H1 (cell line): ENCODE results near the gene UCHL1. TPM values are rescaled to one million over a fixed set of nuclear protein-coding genes. Genes with fewer than 3 reads are reported as not detected.

Source experiments
- CTCF ChIA-PET: fragments of 300-600 bp; sonication (Branson Sonifier 250); formaldehyde crosslinking; loops from one replicate; lab custom pipeline; 2021; ENCODE audit not compliant: partially characterized antibody; lab: Charles Lee
- POLR2A ChIA-PET: fragments of 300-600 bp; sonication (Branson Sonifier 250); formaldehyde crosslinking; loops from one replicate; lab custom pipeline; 2021; ENCODE audit warnings: inconsistent platforms; ENCODE audit not compliant: partially characterized antibody; lab: Charles Lee
- DNase-seq, 2 experiments: peaks; one replicate each; pipeline versions ENCODE4 v3.0.0 to v3.0.0-alpha.2; 2010 to 2022; ENCODE audit warnings: low spot score in 2 of 2, low read depth in 1 of 2, mixed read lengths in 1 of 2
- FAIRE-seq: peaks from 2 replicates; lab custom pipeline; 2011; peaks lifted over from hg19 to GRCh38; lab: Jason Lieb, UNC
- H2AFZ ChIP-seq: 2 replicates; pipeline ENCODE4 v1.8.1; 2012; ENCODE audit warnings: low read length, inconsistent platforms
- H2AK5ac ChIP-seq: 2 replicates; pipeline ENCODE4 v1.6.1; 2013; ENCODE audit warnings: low read depth, low read length
- H2BK120ac ChIP-seq: replicated peaks from 2 replicates; pipeline ENCODE3; 2013; ENCODE audit warnings: low read depth, low read length, inconsistent platforms
- H2BK12ac ChIP-seq: 2 replicates; pipeline ENCODE4 v1.6.1; 2013; ENCODE audit warnings: low read depth, low read length
- H2BK15ac ChIP-seq: 2 replicates; pipeline ENCODE4 v1.6.1; 2013; ENCODE audit warnings: low read length
- H2BK20ac ChIP-seq: 2 replicates; pipeline ENCODE4 v1.6.1; 2013; ENCODE audit warnings: low read length
- H2BK5ac ChIP-seq: 2 replicates; pipeline ENCODE4 v1.6.1; 2013; ENCODE audit warnings: low read depth, low read length
- H3K14ac ChIP-seq: 2 replicates; pipeline ENCODE4 v1.6.1; 2013; ENCODE audit warnings: inconsistent platforms; ENCODE audit not compliant: insufficient read length
- H3K18ac ChIP-seq: 2 replicates; pipeline ENCODE4 v1.6.1; 2013; ENCODE audit warnings: low read length; ENCODE audit errors: extremely low read depth
- H3K23ac ChIP-seq: 2 replicates; pipeline ENCODE4 v1.6.1; 2013; ENCODE audit warnings: inconsistent platforms; ENCODE audit not compliant: insufficient read length
- H3K23me2 ChIP-seq: 2 replicates; pipeline ENCODE4 v1.6.1; 2013; ENCODE audit warnings: low read depth, low read length
- H3K27ac ChIP-seq: 2 replicates; pipeline ENCODE4 v1.6.1; 2011; ENCODE audit warnings: low read depth, low read length, inconsistent platforms
- H3K27me3 ChIP-seq, 4 experiments: replicated peaks in 1 of 4; 1 replicate in 1 of 4; 2 replicates in 3 of 4; pipeline versions ENCODE4 v1.6.1 to v1.8.1; 2011 to 2013; ENCODE audit warnings: low read length in 3 of 4, mild to moderate bottlenecking in 3 of 4, inconsistent platforms in 2 of 4, mixed read lengths in 2 of 4, moderate library complexity in 1 of 4; ENCODE audit not compliant: control insufficient read depth in 3 of 4, insufficient read depth in 3 of 4; ENCODE audit errors: extremely low read depth in 1 of 4
- H3K36me3 ChIP-seq, 4 experiments: 2 replicates each; pipeline versions ENCODE4 v1.6.1 to v1.8.1; 2011 to 2013; ENCODE audit warnings: mild to moderate bottlenecking in 4 of 4, low read length in 3 of 4, moderate library complexity in 2 of 4, control low read depth in 1 of 4, inconsistent platforms in 1 of 4; ENCODE audit not compliant: insufficient read depth in 4 of 4, control insufficient read depth in 2 of 4
- H3K4ac ChIP-seq: replicated peaks from 2 replicates; pipeline ENCODE3; 2013; ENCODE audit warnings: low read length, low read depth, mixed read lengths, inconsistent platforms; ENCODE audit not compliant: insufficient read length
- H3K4me1 ChIP-seq, 4 experiments: replicated peaks in 1 of 4; 1 replicate in 1 of 4; 2 replicates in 3 of 4; pipeline versions ENCODE4 v1.6.1 to v1.8.1; 2011 to 2013; ENCODE audit warnings: low read length in 3 of 4, inconsistent platforms in 2 of 4, mixed read lengths in 1 of 4; ENCODE audit not compliant: insufficient read depth in 4 of 4, control insufficient read depth in 3 of 4
- H3K4me2 ChIP-seq, 2 experiments: 2 replicates each; pipeline versions ENCODE4 v1.6.1 to v1.8.1; 2011 to 2013; ENCODE audit warnings: low read depth in 2 of 2, low read length in 2 of 2, control low read depth in 1 of 2, inconsistent platforms in 1 of 2, mild to moderate bottlenecking in 1 of 2; ENCODE audit not compliant: insufficient read depth in 1 of 2
- H3K4me3 ChIP-seq, 4 experiments: fragments of 200-600, 300-600 bp in 1 of 4; sonication (generic), shearing (Covaris generic), sonication (Bioruptor Twin) in 1 of 4; 2 replicates each; pipeline versions ENCODE4 v1.5.1 to v1.8.1; 2011 to 2016; ENCODE audit warnings: low read length in 4 of 4, low read depth in 3 of 4, control low read depth in 2 of 4, inconsistent platforms in 2 of 4, mild to moderate bottlenecking in 2 of 4, mixed read lengths in 1 of 4, moderate library complexity in 1 of 4; ENCODE audit not compliant: insufficient read depth in 2 of 4; ENCODE audit errors: extremely low read depth in 1 of 4
- H3K56ac ChIP-seq: replicated peaks from 2 replicates; pipeline ENCODE3; 2013; ENCODE audit warnings: low read depth, mild to moderate bottlenecking, mixed read lengths, low read length, inconsistent platforms; ENCODE audit not compliant: insufficient read length
- H3K79me1 ChIP-seq: 2 replicates; pipeline ENCODE4 v1.6.1; 2013; ENCODE audit warnings: low read depth, low read length, control low read depth
- H3K79me2 ChIP-seq, 2 experiments: 2 replicates each; pipeline versions ENCODE4 v1.6.1 to v1.8.1; 2012 to 2013; ENCODE audit warnings: low read length in 2 of 2, mild to moderate bottlenecking in 2 of 2, inconsistent platforms in 1 of 2; ENCODE audit not compliant: insufficient read depth in 2 of 2, control insufficient read depth in 1 of 2
- H3K9ac ChIP-seq, 4 experiments: replicated peaks in 1 of 4; 1 replicate in 1 of 4; 2 replicates in 3 of 4; pipeline versions ENCODE4 v1.6.1 to v1.8.1; 2011 to 2013; ENCODE audit warnings: low read depth in 3 of 4, low read length in 3 of 4, control low read depth in 2 of 4, mild to moderate bottlenecking in 2 of 4, moderate library complexity in 2 of 4, inconsistent platforms in 1 of 4; ENCODE audit errors: extremely low read depth in 1 of 4
- H3K9me3 ChIP-seq, 2 experiments: 2 replicates each; pipeline versions ENCODE4 v1.6.1 to v1.8.1; 2012 to 2013; ENCODE audit warnings: mild to moderate bottlenecking in 2 of 2, moderate library complexity in 2 of 2, control low read depth in 1 of 2, inconsistent platforms in 1 of 2, low read depth in 1 of 2, low read length in 1 of 2, mixed read lengths in 1 of 2; ENCODE audit not compliant: insufficient read depth in 2 of 2
- H4K20me1 ChIP-seq, 2 experiments: replicated peaks in 1 of 2; 2 replicates each; pipeline versions ENCODE3 to v1.8.1; 2011 to 2013; ENCODE audit warnings: inconsistent platforms in 2 of 2, low read length in 2 of 2, mild to moderate bottlenecking in 1 of 2; ENCODE audit not compliant: insufficient read depth in 2 of 2, control insufficient read depth in 1 of 2
- H4K5ac ChIP-seq: 2 replicates; pipeline ENCODE4 v1.6.1; 2013; ENCODE audit warnings: low read length, low read depth, mixed read lengths, inconsistent platforms; ENCODE audit not compliant: insufficient read length
- H4K8ac ChIP-seq: 2 replicates; pipeline ENCODE4 v1.8.0; 2013; ENCODE audit warnings: mild to moderate bottlenecking, moderate library complexity, low read length, inconsistent platforms; ENCODE audit not compliant: insufficient read depth; ENCODE audit errors: extremely low read depth
- H4K91ac ChIP-seq: replicated peaks from 2 replicates; pipeline ENCODE3; 2013; ENCODE audit warnings: low read length, mixed read lengths, inconsistent platforms; ENCODE audit not compliant: insufficient read length
- CBX8 ChIP-seq: fragments of 300-800, 300-1000 bp; sonication (generic); IDR thresholded peaks from 2 replicates; pipeline ENCODE4 v1.7.1; 2016; ENCODE audit warnings: low read depth, low read length, borderline replicate concordance
- CEBPB ChIP-seq: IDR thresholded peaks from 2 replicates; pipeline ENCODE4 v1.6.1; 2012; ENCODE audit warnings: low read depth, low read length
- EGR1 ChIP-seq: IDR thresholded peaks from 2 replicates; pipeline ENCODE4 v1.6.1; 2011; ENCODE audit warnings: low read depth, low read length, borderline replicate concordance
- EP300 ChIP-seq, 2 experiments: IDR thresholded peaks; 1 replicate in 1 of 2; 2 replicates in 1 of 2; pipeline ENCODE4 v1.6.1; 2011 to 2012; ENCODE audit warnings: low read depth in 2 of 2, low read length in 2 of 2, mild to moderate bottlenecking in 2 of 2, borderline replicate concordance in 1 of 2, inconsistent platforms in 1 of 2, moderate library complexity in 1 of 2
- GABPA ChIP-seq: IDR thresholded peaks from 2 replicates; pipeline ENCODE4 v1.6.1; 2011; ENCODE audit warnings: mild to moderate bottlenecking, low read length, moderate library complexity, borderline replicate concordance; ENCODE audit not compliant: insufficient read depth
- MAX ChIP-seq: IDR thresholded peaks from 2 replicates; pipeline ENCODE4 v1.6.1; 2012; ENCODE audit warnings: inconsistent platforms
- RAD21 ChIP-seq, 2 experiments: IDR thresholded peaks in 1 of 2; conservative IDR thresholded peaks in 1 of 2; 2 replicates each; pipeline ENCODE4 v1.6.1; 2011; ENCODE audit warnings: low read depth in 2 of 2, low read length in 2 of 2, improper control_type of control experiment in 1 of 2, inconsistent platforms in 1 of 2, mild to moderate bottlenecking in 1 of 2, moderate library complexity in 1 of 2
- RNF2 ChIP-seq: fragments of 200-900, 300-1000 bp; sonication (generic); IDR thresholded peaks from 2 replicates; pipeline ENCODE4 v1.7.1; 2016; ENCODE audit warnings: borderline replicate concordance, low read depth, mild to moderate bottlenecking, antibody characterized with exemption, low read length; ENCODE audit not compliant: poor library complexity, severe bottlenecking; ENCODE audit errors: missing control alignments
- RXRA ChIP-seq: IDR thresholded peaks from 2 replicates; pipeline ENCODE4 v1.6.1; 2011; ENCODE audit warnings: low read depth, mild to moderate bottlenecking, low read length, moderate library complexity; ENCODE audit not compliant: insufficient read depth
- SIN3A ChIP-seq, 2 experiments: IDR thresholded peaks in 1 of 2; conservative IDR thresholded peaks in 1 of 2; 2 replicates each; pipeline ENCODE4 v1.6.1; 2011 to 2012; ENCODE audit warnings: low read length in 2 of 2, improper control_type of control experiment in 1 of 2, low read depth in 1 of 2, mild to moderate bottlenecking in 1 of 2
- SRF ChIP-seq: IDR thresholded peaks from 2 replicates; pipeline ENCODE4 v1.6.1; 2011; ENCODE audit warnings: mild to moderate bottlenecking, low read depth, low read length, moderate library complexity
- TAF7 ChIP-seq: optimal IDR thresholded peaks from 2 replicates; pipeline ENCODE3; 2011; ENCODE audit warnings: low read depth, mild to moderate bottlenecking, inconsistent platforms, low read length, moderate library complexity, borderline replicate concordance
- WGBS, 2 experiments: shearing (Covaris generic) in 1 of 2; methylation state at CpG; one replicate each; pipeline versions ENCODE4 v1.1.6 to v1.1.7; 2013 to 2015; ENCODE audit warnings: low lambda C conversion rate in 2 of 2, mixed read lengths in 2 of 2, inconsistent platforms in 1 of 2, low coverage in 1 of 2, missing lambda C conversion rate in 1 of 2; ENCODE audit not compliant: insufficient replicate concordance in 2 of 2, insufficient coverage in 1 of 2, insufficient read length in 1 of 2; ENCODE audit errors: extremely low coverage in 1 of 2, missing lambda C conversion rate in 1 of 2; 5-methylcytosine and 5-hydroxymethylcytosine counted together
- polyA plus RNA-seq, 7 experiments: library from polyadenylated mRNA; depleted of rRNA in 3 of 7; stranded (reverse) in 5 of 7; unstranded in 2 of 7; fragments of >200 nt in 5 of 7; fragments of 200-250 nt in 2 of 7; gene quantifications; 1 replicate in 5 of 7; 2 replicates in 1 of 7; 4 replicates in 1 of 7; pipeline versions ENCODE4 v1.2.1 to v1.2.3, GENCODE V29; 2011 to 2013; ENCODE audit warnings: missing spikeins in 2 of 7, mixed read lengths in 2 of 7
- total RNA-seq: library from RNA; stranded (reverse); fragmentation: NEBNext Ultra II Directional; extraction: Animal tissue kit (Norgen Biotek cat#: 25700); gene quantifications from 2 replicates; pipeline ENCODE4 v1.2.1, GENCODE V29; 2021

UCHL1 gene
- total and polyA plus RNA-seq, 2 of the 8 experiments (the other 6 are each of a cell fraction or from before 2014, with no cell fraction given): 781 to 1,717 TPM

GRCh38 chr4:41227902-41228301, 28.8 kb upstream of the UCHL1 start:
- Histone ChIP-seq H2BK15ac (no peak overlapping the region), H3K27me3 (no peaks in the 10 kb centered on the region), H3K79me2 (no peaks in the 10 kb centered on the region), H3K79me1 (no peaks in the 10 kb centered on the region), H3K9ac (no peak overlapping the region), H4K5ac (no peak overlapping the region), H3K14ac (no peak overlapping the region), H3K56ac (no peak overlapping the region), H2AK5ac (no peak overlapping the region), H3K36me3 (no peaks in the 10 kb centered on the region), H3K4me2 (no peak overlapping the region), H3K23ac (no peak overlapping the region), H4K20me1 (no peaks in the 10 kb centered on the region), H2BK5ac (no peak overlapping the region), H3K27ac (no peak overlapping the region), H3K9me3 (no peaks in the 10 kb centered on the region), H3K23me2 (no peaks in the 10 kb centered on the region), H3K4me3 (no peak overlapping the region), H2AFZ (no peak overlapping the region), H3K4me1 (no peaks in the 10 kb centered on the region), H3K18ac (no peak overlapping the region), H4K8ac (no peak overlapping the region), H3K4ac (no peak overlapping the region), H4K91ac (no peak overlapping the region), H2BK120ac (no peak overlapping the region), H2BK20ac (no peak overlapping the region), H2BK12ac (no peak overlapping the region)
- DNase-seq (peak in 1 of 2 experiments; percentile 23), FAIRE-seq (no peak)
- CTCF ChIA-PET: interaction anchor here (0.9 to 1.4 kb wide), 3 partner anchors 12 to 302 kb away, joined by 3 to 5 read pairs (median 4); partner anchors contain the start of gene APBB2
- WGBS, 2 experiments: 84% methylated on average over 4 of the region's 4 CpGs; no CpG with 5 or more reads in 1 of the 2 experiments
- POLR2A ChIA-PET: interaction anchor here (1.0 to 5.7 kb wide), 3 partner anchors 9 to 29 kb away, joined by 3 to 27 read pairs (median 6); partner anchors contain the start of genes APBB2 and UCHL1
- TF ChIP-seq EGR1 (no peak), GABPA (no peak), RNF2 (no peak), TAF7 (no peak), RAD21 (IDR thresholded peaks at IDR 0.05 in 1 of 2, conservative IDR thresholded peaks at IDR 0.05 in 1 of 2; ENCODE audit: low read depth in 2 of 2, low read length in 2 of 2) (no peak), MAX (no peak), CEBPB (no peak), CBX8 (no peak), SRF (no peak), EP300 (IDR thresholded peaks at IDR 0.05; ENCODE audit: borderline replicate concordance in 1 of 2, low read depth in 2 of 2, low read length in 2 of 2) (no peak), RXRA (no peak), SIN3A (conservative IDR thresholded peaks at IDR 0.05 in 1 of 2, IDR thresholded peaks at IDR 0.05 in 1 of 2; ENCODE audit: low read depth in 1 of 2, low read length in 2 of 2) (no peak)
